Upper lobe of left lung (tissue), 4 donors: ENCODE data around the gene NDUFAF7.

Experiments
- CTCF ChIP-seq, 6 experiments: fragments of 450-650 bp in 4 of 6; fragments of 200-600 bp in 2 of 6; sonication (generic) in 2 of 6; IDR thresholded peaks; one replicate each; pipeline ENCODE4 v1.5.1; 2016 to 2019; ENCODE audit warnings: antibody characterized with exemption in 6 of 6
- POLR2A ChIP-seq, 4 donors: fragments of 450-650 bp; IDR thresholded peaks; one replicate each; pipeline ENCODE4 v1.5.1; 2016 to 2017; ENCODE audit warnings: antibody characterized with exemption in 4 of 4, mild to moderate bottlenecking in 2 of 4

- TF ChIP-seq POLR2A (IDR thresholded peaks at IDR 0.05) = no peak
- no peak for TF ChIP-seq CTCF (IDR thresholded peaks at IDR 0.05)
Observed at GRCh38 chr2:37268111-37268510, 36.7 kb downstream of the NDUFAF7 start.
